ENCODE measurements around the gene ASXL2.
"Not testable (repeated sequence)": the region's sequence is repeated elsewhere in the genome, so short reads cannot be mapped to it uniquely, and the experiment has no call there.

The ASXL2 gene

GRCh38 chr2:25728559-25728958 is 149.7 kb downstream of the ASXL2 start:
- DNase-seq = no peak

GRCh38 chr2:25726522-25726921 is 151.8 kb downstream of the ASXL2 start:
- DNase-seq = no peak

GRCh38 chr2:25725877-25726276 is 152.4 kb downstream of the ASXL2 start:
- no peak for DNase-seq

GRCh38 chr2:25724756-25725155 is 153.5 kb downstream of the ASXL2 start:
- DNase-seq = no peak

GRCh38 chr2:25722224-25722623 is 156.1 kb downstream of the ASXL2 start:
- DNase-seq = no peak

- DNase-seq = no peak
Observed at GRCh38 chr2:25720575-25720974, 157.7 kb downstream of the ASXL2 start.

GRCh38 chr2:25714740-25715139 is 163.5 kb downstream of the ASXL2 start:
- no peak for DNase-seq

GRCh38 chr2:25712455-25712854 is 165.8 kb downstream of the ASXL2 start:
- DNase-seq = no peak

GRCh38 chr2:25711675-25712354 is 166.5 kb downstream of the ASXL2 start:
- DNase-seq = peak in 1 of 14 donors; percentile 8

GRCh38 chr2:25710750-25711149 is 167.5 kb downstream of the ASXL2 start:
- DNase-seq = no peak

- no peak for DNase-seq
Observed at GRCh38 chr2:25709349-25709748, 168.9 kb downstream of the ASXL2 start.

GRCh38 chr2:25707927-25708590 is 170.2 kb downstream of the ASXL2 start:
- no peak for DNase-seq

- DNase-seq = not testable (repeated sequence)
Observed at GRCh38 chr2:25705575-25705974, 172.7 kb downstream of the ASXL2 start.

- DNase-seq = no peak
Observed at GRCh38 chr2:25701801-25702200, 176.5 kb downstream of the ASXL2 start.

- DNase-seq = peak in 1 of 14 donors; percentile 37
Observed at GRCh38 chr2:25700221-25700660, 178.0 kb downstream of the ASXL2 start.

GRCh38 chr2:25699216-25699615 is 179.1 kb downstream of the ASXL2 start:
- peak in 1 of 14 donors; percentile 80 for DNase-seq

GRCh38 chr2:25698752-25699151 is 179.5 kb downstream of the ASXL2 start:
- DNase-seq = no peak

GRCh38 chr2:25697559-25698341 is 180.5 kb downstream of the ASXL2 start:
- no peak for DNase-seq

- DNase-seq = no peak
Observed at GRCh38 chr2:25692737-25693445, 185.4 kb downstream of the ASXL2 start.

GRCh38 chr2:25692143-25692542 is 186.1 kb downstream of the ASXL2 start:
- no peak for DNase-seq

- DNase-seq = no peak
Observed at GRCh38 chr2:25690058-25690457, 188.2 kb downstream of the ASXL2 start.

GRCh38 chr2:25688236-25688635 is 190.1 kb downstream of the ASXL2 start:
- no peak for DNase-seq

- no peak for DNase-seq
Observed at GRCh38 chr2:25685741-25686140, 192.5 kb downstream of the ASXL2 start.
